GM10266 (cell line): ENCODE data around the gene UNC5B.
"Not testable (repeated sequence)": the region's sequence is repeated elsewhere in the genome, so short reads cannot be mapped to it uniquely, and the experiment has no call there.

ENCODE experiments used
- DNase-seq: peaks from one replicate; pipeline ENCODE4 v3.0.0; 2012; ENCODE audit errors: extremely low spot score
- TF ChIP-seq, protein P1 (sequence below): IDR thresholded peaks from 2 replicates; pipeline ENCODE4 v1.5.1; 2012; ENCODE audit warnings: mild to moderate bottlenecking, low read depth; ENCODE audit not compliant: control insufficient read depth, insufficient read depth; ENCODE audit errors: missing control alignments

The UNC5B gene

DNA sequence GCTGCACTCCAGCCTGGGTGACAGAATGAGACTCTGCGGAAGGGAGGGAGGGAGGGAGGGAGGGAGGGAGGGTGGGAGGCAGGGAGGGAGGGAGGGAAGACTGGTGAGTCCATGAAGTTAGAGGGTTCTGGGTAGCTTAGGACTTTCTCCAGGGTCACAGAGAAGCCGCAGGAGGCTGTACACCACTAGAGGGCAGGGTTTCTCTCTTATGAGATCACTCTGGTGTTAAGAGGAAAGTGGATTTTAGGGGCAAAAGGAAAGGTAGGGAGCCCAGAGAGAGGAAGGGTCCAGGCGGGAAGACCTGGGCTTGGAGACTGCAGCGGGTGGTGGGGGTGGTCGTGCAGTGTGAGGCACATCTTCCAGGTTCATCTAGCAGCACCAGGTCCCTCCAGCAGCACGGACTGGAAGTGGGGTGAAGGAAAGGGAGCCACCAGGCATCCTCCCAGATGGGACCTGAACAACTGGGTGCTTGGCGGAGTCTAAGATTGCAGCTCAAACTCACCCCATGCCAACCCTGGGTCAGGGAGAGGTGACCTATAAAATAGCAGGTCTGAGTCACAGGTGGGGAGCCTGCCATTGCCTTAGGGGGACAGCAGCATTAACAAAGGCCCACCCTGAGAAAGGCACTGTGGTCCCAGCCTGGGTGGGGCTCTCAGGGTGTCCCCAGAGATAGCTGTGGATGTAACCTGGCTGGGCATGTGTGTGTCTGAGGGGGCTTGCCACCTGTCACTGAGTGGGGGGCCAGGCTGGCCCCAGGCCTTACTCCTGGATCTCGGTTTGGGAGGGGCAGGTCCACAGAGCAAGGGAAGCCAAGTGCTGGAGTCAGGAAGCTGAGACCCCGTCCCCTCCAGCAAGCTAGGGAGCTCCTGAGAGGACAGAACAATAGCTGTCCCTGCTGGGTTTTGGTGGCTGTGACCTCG lies 58.2 kb downstream of the UNC5B start:
- DNase-seq: peak; percentile 72

GRCh38 chr10:71271662-71272055 lies 59.3 kb downstream of the UNC5B start:
- TF ChIP-seq, protein P1, sequence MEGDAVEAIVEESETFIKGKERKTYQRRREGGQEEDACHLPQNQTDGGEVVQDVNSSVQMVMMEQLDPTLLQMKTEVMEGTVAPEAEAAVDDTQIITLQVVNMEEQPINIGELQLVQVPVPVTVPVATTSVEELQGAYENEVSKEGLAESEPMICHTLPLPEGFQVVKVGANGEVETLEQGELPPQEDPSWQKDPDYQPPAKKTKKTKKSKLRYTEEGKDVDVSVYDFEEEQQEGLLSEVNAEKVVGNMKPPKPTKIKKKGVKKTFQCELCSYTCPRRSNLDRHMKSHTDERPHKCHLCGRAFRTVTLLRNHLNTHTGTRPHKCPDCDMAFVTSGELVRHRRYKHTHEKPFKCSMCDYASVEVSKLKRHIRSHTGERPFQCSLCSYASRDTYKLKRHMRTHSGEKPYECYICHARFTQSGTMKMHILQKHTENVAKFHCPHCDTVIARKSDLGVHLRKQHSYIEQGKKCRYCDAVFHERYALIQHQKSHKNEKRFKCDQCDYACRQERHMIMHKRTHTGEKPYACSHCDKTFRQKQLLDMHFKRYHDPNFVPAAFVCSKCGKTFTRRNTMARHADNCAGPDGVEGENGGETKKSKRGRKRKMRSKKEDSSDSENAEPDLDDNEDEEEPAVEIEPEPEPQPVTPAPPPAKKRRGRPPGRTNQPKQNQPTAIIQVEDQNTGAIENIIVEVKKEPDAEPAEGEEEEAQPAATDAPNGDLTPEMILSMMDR: no peak
- DNase-seq: no peak

More for the DNA sequence above, 58.2 kb downstream of the UNC5B start:
- TF ChIP-seq, protein P1: peak; percentile 72

- TF ChIP-seq, protein P1: no peak
- DNase-seq: no peak
Measured at GRCh38 chr10:71272056-71272771, 59.8 kb downstream of the UNC5B start.

DNA sequence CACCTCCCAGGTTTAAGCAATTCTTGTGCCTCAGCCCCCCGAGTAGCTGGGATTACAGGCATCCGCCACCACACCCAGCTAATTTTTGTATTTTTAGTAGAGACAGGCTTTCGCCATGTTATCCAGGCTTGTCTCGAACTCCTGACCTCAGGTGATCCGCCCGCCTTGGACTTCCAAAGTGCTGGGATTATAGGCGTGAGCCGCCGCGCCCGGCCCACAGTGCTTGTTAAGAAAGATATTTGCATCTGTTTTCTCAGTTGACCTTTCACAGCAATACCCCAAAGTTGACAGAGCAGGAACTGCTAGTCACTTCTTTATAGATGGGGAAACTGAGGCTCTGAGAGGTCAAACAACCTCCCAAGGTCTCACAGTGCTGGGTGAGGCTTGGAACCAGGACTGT lies 60.6 kb downstream of the UNC5B start:
- DNase-seq: not testable (repeated sequence)

DNA sequence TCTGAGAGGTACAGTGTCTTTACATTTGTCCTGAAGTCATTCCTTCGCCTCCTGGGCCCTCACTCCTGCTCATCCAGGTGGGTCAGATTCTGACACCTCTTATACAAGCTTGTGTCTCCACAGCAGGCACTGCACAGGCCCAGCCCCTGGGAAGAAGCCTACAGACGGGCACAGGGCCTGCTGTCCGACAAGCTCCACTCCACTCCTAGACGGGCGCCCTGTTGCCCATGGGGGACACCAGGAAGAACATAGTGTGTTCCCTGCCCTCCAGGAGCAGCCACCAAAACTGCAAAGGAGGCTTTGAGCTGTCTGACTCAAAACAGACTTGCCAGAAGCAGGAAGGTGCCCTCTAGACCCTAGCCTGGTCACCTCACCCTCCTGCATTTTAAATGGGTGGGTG lies 61.1 kb downstream of the UNC5B start:
- TF ChIP-seq, protein P1: no peak
- no peak for DNase-seq

GRCh38 chr10:71274901-71275796 lies 62.8 kb downstream of the UNC5B start:
- no peak for DNase-seq
- TF ChIP-seq, protein P1: no peak

GRCh38 chr10:71276873-71277272 lies 64.5 kb downstream of the UNC5B start:
- no peak for DNase-seq
- TF ChIP-seq, protein P1: no peak
